ENCODE results near the gene GALNT10. TPM values are rescaled to one million over a fixed set of nuclear protein-coding genes. Genes with fewer than 3 reads are reported as not detected.

The GALNT10 gene
- polyA plus RNA-seq, 1 of the 3 experiments (the other 2 are of a cell fraction): 56.3 TPM

DNA sequence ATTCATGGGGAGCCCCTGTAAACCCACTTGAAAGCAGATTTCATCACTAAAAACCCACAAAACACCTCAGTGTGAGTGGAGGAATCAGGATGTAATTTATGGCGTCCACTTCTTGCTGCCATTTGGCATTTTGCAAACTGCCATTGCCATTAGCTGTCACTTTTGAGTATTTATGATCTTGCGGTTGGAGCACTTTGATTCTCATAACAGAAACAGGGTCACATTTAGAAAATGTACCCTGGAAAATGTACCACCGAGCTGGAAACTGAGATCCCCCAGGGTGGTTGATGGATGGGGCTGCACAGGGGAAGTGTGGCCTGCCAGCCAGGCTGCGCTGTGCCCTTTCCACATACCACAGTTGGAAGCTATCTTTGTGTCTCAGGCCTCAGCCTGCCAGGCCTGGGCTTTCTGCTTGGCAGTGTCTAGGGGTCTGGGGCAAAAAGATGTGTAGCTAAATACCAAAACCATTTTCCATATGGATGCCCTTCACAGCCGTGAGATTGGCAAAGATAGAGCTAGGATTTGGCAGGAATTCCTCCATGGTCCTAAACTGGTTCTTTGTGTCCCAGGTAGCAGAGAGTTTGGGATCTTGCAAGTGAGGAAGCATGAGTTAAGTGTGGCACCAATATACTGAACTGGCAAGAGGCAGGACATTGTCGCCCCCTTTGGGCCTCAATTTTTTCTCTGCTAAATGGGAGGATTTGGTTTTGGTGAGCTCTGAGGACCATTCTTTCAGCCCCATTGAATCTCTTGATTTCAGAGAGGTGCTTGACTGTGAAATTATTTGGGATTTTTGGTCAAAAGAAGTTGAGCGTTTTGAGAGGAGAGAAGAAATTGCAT is 46.2 kb downstream of the GALNT10 start:
- DNase-seq: no peak
- no peak overlapping the region for H2AFZ ChIP-seq (ENCODE audit: low read depth)
- peaks cover 99% of the 10 kb centered on the region for H3K79me2 ChIP-seq (ENCODE audit: insufficient read depth)
- no peak overlapping the region for H3K4me2 ChIP-seq
- no peaks in the 10 kb centered on the region for H3K27me3 ChIP-seq (ENCODE audit: insufficient read depth)
- no peaks in the 10 kb centered on the region for H3K9me2 ChIP-seq
- H3K9ac ChIP-seq: no peak overlapping the region
- no peaks in the 10 kb centered on the region for H3F3A ChIP-seq (replicated peaks; ENCODE audit: insufficient read depth)
- 91% methylated on average over 7 of the region's 7 CpGs for WGBS (ENCODE audit: low lambda C conversion rate)
- peaks cover 0 to 7% of the 10 kb centered on the region in 2 experiments for H3K36me3 ChIP-seq (replicated peaks in 1 of 2; ENCODE audit: control insufficient read depth in 1 of 2, insufficient read depth in 2 of 2, low read length in 1 of 2)
- TF ChIP-seq CHD2 (IDR thresholded peaks at IDR 0.05; ENCODE audit: low read length, partially characterized antibody) (no peak), MXI1 (IDR thresholded peaks at IDR 0.05; ENCODE audit: low read depth, low read length) (no peak), TAF1 (IDR thresholded peaks at IDR 0.05; ENCODE audit: borderline replicate concordance, low read depth, low read length) (no peak), RAD21 (IDR thresholded peaks at IDR 0.05; ENCODE audit: low read length) (no peak), GATA2 (CRISPR knock-in tag; IDR thresholded peaks at IDR 0.05) (no peak), NRF1 (IDR thresholded peaks at IDR 0.05; ENCODE audit: low read depth, low read length) (no peak), TEAD4 (IDR thresholded peaks at IDR 0.05; ENCODE audit: borderline replicate concordance, insufficient read depth) (no peak), SIN3A (IDR thresholded peaks at IDR 0.05; ENCODE audit: borderline replicate concordance, low read depth, low read length) (no peak), SMC3 (IDR thresholded peaks at IDR 0.05; ENCODE audit: low read depth, low read length) (no peak), RCOR1 (IDR thresholded peaks at IDR 0.05; ENCODE audit: low read length) (no peak)
- TF ChIP-seq, protein P1, sequence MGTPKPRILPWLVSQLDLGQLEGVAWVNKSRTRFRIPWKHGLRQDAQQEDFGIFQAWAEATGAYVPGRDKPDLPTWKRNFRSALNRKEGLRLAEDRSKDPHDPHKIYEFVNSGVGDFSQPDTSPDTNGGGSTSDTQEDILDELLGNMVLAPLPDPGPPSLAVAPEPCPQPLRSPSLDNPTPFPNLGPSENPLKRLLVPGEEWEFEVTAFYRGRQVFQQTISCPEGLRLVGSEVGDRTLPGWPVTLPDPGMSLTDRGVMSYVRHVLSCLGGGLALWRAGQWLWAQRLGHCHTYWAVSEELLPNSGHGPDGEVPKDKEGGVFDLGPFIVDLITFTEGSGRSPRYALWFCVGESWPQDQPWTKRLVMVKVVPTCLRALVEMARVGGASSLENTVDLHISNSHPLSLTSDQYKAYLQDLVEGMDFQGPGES (IDR thresholded peaks at IDR 0.05; ENCODE audit: low read depth, low read length): no peak
- TF ChIP-seq, protein P2, sequence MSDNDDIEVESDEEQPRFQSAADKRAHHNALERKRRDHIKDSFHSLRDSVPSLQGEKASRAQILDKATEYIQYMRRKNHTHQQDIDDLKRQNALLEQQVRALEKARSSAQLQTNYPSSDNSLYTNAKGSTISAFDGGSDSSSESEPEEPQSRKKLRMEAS (IDR thresholded peaks at IDR 0.05; ENCODE audit: low read depth): no peak
- TF ChIP-seq, protein P3, sequence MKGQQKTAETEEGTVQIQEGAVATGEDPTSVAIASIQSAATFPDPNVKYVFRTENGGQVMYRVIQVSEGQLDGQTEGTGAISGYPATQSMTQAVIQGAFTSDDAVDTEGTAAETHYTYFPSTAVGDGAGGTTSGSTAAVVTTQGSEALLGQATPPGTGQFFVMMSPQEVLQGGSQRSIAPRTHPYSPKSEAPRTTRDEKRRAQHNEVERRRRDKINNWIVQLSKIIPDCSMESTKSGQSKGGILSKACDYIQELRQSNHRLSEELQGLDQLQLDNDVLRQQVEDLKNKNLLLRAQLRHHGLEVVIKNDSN (IDR thresholded peaks at IDR 0.05; ENCODE audit: borderline replicate concordance, low read depth): no peak
- TF ChIP-seq, protein P4, sequence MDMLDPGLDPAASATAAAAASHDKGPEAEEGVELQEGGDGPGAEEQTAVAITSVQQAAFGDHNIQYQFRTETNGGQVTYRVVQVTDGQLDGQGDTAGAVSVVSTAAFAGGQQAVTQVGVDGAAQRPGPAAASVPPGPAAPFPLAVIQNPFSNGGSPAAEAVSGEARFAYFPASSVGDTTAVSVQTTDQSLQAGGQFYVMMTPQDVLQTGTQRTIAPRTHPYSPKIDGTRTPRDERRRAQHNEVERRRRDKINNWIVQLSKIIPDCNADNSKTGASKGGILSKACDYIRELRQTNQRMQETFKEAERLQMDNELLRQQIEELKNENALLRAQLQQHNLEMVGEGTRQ (IDR thresholded peaks at IDR 0.05; ENCODE audit: borderline replicate concordance, low read depth, low read length): no peak
- H3K9me3 ChIP-seq: no peaks in the 10 kb centered on the region
- no peak overlapping the region for H3K4me3 ChIP-seq (ENCODE audit: low read depth in 2 of 2, low read length in 1 of 2)
- H3K27ac ChIP-seq (ENCODE audit: low read depth in 2 of 2, low read length in 1 of 2): no peak overlapping the region
- peaks cover 0 to 2% of the 10 kb centered on the region in 2 experiments; a peak in 1 of 4 replicates for H3K4me1 ChIP-seq (ENCODE audit: control insufficient read depth in 1 of 2, insufficient read depth in 2 of 2, low read depth in 1 of 2, low read length in 1 of 2)
- ChIA-PET CTCF (interaction anchor here (1.4 kb wide), 1 partner anchor 168 kb away, joined by 5 read pairs; no protein-coding TSS in a partner anchor), POLR2A (no interaction called here)
- H4K20me1 ChIP-seq (ENCODE audit: insufficient read depth): peaks cover 31% of the 10 kb centered on the region
